ENCODE measurements around the gene ZACN. TPM values are rescaled to one million over a fixed set of nuclear protein-coding genes. Genes with fewer than 3 reads are reported as not detected.

Gene ZACN
- total RNA-seq, 4 donors from 2014 or later, result 2.2 TPM; not detected in 3

- Histone ChIP-seq H3K27ac (no peak overlapping the region), H3K9me3 (no peaks in the 10 kb centered on the region), H3K4me3 (replicated peaks in 1 of 3) (no peak overlapping the region), H3K27me3 (no peaks in the 10 kb centered on the region), H3K4me1 (peaks cover 0 to 6% of the 10 kb centered on the region in 2 donors), H3K36me3 (peaks cover 65 to 71% of the 10 kb centered on the region in 2 donors)
- TF ChIP-seq POLR2A (IDR thresholded peaks at IDR 0.05), result no peak
- TF ChIP-seq, protein P1, sequence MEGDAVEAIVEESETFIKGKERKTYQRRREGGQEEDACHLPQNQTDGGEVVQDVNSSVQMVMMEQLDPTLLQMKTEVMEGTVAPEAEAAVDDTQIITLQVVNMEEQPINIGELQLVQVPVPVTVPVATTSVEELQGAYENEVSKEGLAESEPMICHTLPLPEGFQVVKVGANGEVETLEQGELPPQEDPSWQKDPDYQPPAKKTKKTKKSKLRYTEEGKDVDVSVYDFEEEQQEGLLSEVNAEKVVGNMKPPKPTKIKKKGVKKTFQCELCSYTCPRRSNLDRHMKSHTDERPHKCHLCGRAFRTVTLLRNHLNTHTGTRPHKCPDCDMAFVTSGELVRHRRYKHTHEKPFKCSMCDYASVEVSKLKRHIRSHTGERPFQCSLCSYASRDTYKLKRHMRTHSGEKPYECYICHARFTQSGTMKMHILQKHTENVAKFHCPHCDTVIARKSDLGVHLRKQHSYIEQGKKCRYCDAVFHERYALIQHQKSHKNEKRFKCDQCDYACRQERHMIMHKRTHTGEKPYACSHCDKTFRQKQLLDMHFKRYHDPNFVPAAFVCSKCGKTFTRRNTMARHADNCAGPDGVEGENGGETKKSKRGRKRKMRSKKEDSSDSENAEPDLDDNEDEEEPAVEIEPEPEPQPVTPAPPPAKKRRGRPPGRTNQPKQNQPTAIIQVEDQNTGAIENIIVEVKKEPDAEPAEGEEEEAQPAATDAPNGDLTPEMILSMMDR (IDR thresholded peaks at IDR 0.05), result no peak
- 95 to 97% methylated on average over 4 of the region's 4 CpGs for WGBS, 2 donors
- intact Hi-C loops (cut with DNase I), result no loop called here
- DNase-seq, result no peak
Measured at GRCh38 chr17:76065775-76066174, 13.2 kb upstream of the ZACN start.

DNA sequence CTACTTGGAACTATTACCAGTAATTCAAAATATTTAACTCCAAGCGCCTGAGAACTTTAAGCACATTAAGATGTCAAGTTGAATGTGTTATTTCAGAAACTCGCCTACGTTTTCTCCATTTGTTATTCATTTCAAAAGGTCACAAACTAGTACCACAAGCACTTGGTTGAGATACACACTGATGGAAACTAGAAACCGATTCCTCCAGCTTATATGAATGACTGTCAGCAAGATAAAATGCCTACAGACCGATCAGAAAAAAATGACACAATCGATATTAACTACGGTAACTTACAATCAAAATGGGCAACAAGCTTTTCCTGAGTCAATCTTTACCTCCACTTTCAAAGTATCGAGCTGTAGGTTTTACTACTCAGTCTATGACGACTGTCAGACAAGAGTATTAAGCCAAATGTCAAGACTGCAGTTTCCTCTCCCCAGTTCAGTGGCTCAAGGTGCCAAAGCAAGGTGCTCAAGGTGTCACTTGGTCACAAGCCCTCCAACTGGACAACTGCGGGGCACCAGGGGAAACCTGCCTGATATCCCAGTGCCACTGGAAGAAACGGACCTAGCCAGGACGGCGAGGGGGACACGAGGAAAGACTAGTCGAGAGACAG lies 7.3 kb upstream of the ZACN start:
- no peak for DNase-seq
- TF ChIP-seq, protein P1 (IDR thresholded peaks at IDR 0.05), result no peak
- no peak for TF ChIP-seq POLR2A (IDR thresholded peaks at IDR 0.05)
- H3K4me3 ChIP-seq (replicated peaks in 1 of 3), result peak overlapping the region; percentile 13 to 83 (median 71)
- H3K4me1 ChIP-seq, result peaks cover 32 to 49% of the 10 kb centered on the region in 2 donors
- intact Hi-C loops (cut with DNase I), result no loop called here
- WGBS, 2 donors, result 13 to 17% methylated on average over 14 to 15 of the region's 15 CpGs
- H3K27me3 ChIP-seq, result peaks cover 24% of the 10 kb centered on the region
- peaks cover 14 to 16% of the 10 kb centered on the region in 2 donors for H3K36me3 ChIP-seq
- no peaks in the 10 kb centered on the region for H3K9me3 ChIP-seq
- H3K27ac ChIP-seq, result peak overlapping the region in 2 of 3 donors; percentile 13 to 15

DNA sequence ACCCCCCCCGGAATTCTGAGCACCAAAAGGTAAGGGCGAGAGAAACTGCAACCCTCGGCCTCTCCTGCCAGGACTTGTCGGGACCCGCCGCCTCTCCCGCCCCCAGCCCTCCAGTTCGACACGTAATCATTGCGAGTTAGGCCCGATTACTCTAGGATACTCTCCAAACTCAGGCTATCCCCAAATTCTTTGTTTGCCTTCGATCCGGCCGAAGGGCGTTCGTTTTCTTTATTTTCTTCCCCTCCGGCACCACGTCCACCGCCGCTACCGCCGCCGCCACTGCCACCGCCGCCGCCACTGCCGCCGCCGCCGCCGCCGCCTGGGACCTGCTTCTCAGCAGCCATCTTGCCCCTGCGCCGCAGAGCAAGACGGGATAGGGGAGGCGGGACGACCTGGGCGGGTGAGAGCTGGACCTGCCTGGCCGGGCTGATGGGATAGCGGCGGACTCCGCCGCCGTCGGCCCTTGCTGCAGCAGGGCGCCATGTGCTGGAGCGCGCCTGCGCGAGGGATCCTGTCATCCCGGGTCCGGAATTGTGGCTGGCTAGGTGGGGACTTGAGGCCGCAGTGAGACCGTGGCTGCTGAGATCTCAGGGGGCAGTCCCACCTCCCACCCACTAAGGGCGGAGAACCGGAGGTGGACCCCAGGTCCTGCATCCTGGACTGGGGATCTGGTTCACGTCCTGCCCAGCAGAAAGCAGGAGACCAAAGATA lies 6.7 kb upstream of the ZACN start, which contains the start of gene SRP68:
Gene SRP68 (minus strand): TSS at position 370 of the 711 bp plus-strand sequence. CDS start 26 bp downstream, at position 344.
- Histone ChIP-seq H3K27ac (peak within 1 kb of the TSS in 2 of 3 donors; percentile 13 to 45), H3K36me3 (peaks cover 7 to 9% of the 10 kb centered on the region in 2 donors), H3K9me3 (no peaks in the 10 kb centered on the region), H3K4me3 (replicated peaks in 1 of 3) (peak within 1 kb of the TSS; percentile 13 to 83 (median 71)), H3K4me1 (peaks cover 32 to 55% of the 10 kb centered on the region in 2 donors), H3K27me3 (peaks cover 26% of the 10 kb centered on the region)
- 0% methylated on average over 33 to 36 of the region's 57 CpGs for WGBS, 2 donors
- intact Hi-C loops (cut with DNase I), result no loop called here
- TF ChIP-seq, protein P1 (IDR thresholded peaks at IDR 0.05), result no peak
- TF ChIP-seq POLR2A (IDR thresholded peaks at IDR 0.05), result peak in 1 of 2 donors; percentile 77
- peak; percentile 94 for DNase-seq

DNA sequence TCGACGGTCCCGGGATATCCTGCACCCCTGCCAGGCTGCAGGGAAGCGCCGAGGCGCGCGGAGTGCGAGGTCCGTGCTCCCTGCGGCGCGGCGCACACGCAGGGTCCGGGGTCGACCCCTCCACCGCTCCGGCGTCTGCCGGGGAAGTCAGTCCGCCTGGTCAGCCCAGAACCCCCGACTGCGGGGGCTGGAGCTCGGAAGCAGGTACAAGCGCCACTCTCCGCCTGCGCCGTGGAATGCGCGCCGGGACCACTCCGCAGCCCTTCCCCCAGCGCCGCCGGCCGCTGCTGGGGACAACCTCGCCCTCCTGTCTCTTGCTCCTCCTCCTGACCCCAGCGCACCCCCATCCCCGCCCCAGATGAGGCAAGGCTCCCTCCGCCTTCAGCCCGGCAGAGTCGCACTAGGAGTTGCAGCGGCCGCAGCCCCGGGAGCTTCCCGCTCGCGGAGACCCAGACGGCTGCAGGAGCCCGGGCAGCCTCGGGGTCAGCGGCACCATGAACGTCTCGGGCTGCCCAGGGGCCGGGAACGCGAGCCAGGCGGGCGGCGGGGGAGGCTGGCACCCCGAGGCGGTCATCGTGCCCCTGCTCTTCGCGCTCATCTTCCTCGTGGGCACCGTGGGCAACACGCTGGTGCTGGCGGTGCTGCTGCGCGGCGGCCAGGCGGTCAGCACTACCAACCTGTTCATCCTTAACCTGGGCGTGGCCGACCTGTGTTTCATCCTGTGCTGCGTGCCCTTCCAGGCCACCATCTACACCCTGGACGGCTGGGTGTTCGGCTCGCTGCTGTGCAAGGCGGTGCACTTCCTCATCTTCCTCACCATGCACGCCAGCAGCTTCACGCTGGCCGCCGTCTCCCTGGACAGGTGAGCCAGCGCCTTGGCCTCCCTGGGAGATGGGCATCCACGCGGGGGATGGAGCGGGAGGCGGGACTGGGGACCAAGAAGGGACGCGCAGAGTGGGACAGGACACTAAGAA lies 4.3 kb upstream of the ZACN start, which contains the start of gene GALR2:
Gene GALR2 (plus strand): TSS at position 392 of the 974 bp plus-strand sequence. CDS start 103 bp downstream, at position 495.
- WGBS, 2 donors, result 1 to 3% methylated on average over 17 to 18 of the region's 92 CpGs
- H3K4me3 ChIP-seq (replicated peaks in 1 of 3), result no peak within 1 kb of the TSS
- intact Hi-C loops (cut with DNase I), result no loop called here
- H3K4me1 ChIP-seq, result peaks cover 32 to 61% of the 10 kb centered on the region in 2 donors
- peaks cover 26% of the 10 kb centered on the region for H3K27me3 ChIP-seq
- no peaks in the 10 kb centered on the region for H3K9me3 ChIP-seq
- no peak within 1 kb of the TSS for H3K27ac ChIP-seq
- no peaks in the 10 kb centered on the region for H3K36me3 ChIP-seq
- DNase-seq, result no peak
- TF ChIP-seq POLR2A (IDR thresholded peaks at IDR 0.05), result no peak
- TF ChIP-seq, protein P1 (IDR thresholded peaks at IDR 0.05), result no peak
